HG02870 (cell line): ENCODE results near the gene KLHL25.

Experiments
- ATAC-seq: cut with Tn5 transposase; IDR thresholded peaks from one replicate; pipeline ENCODE4 v1.9.1; 2021; ENCODE audit warnings: mild to moderate bottlenecking, moderate library complexity; ENCODE audit not compliant: unreplicated experiment

The KLHL25 gene

GRCh38 chr15:85760531-85761371 lies 34.0 kb downstream of the KLHL25 start:
- no peak for ATAC-seq

GRCh38 chr15:85760049-85760448 lies 34.7 kb downstream of the KLHL25 start:
- ATAC-seq: no peak

GRCh38 chr15:85759376-85759775 lies 35.3 kb downstream of the KLHL25 start:
- ATAC-seq: no peak

- ATAC-seq: no peak
Measured at GRCh38 chr15:85758655-85758978, 36.1 kb downstream of the KLHL25 start.

- no peak for ATAC-seq
Measured at GRCh38 chr15:85757939-85758654, 36.6 kb downstream of the KLHL25 start.

- ATAC-seq: no peak
Measured at GRCh38 chr15:85757073-85757938, 37.4 kb downstream of the KLHL25 start.

- no peak for ATAC-seq
Measured at GRCh38 chr15:85756411-85757072, 38.2 kb downstream of the KLHL25 start.

GRCh38 chr15:85755942-85756341 lies 38.8 kb downstream of the KLHL25 start:
- no peak for ATAC-seq

- ATAC-seq: no peak
Measured at GRCh38 chr15:85755471-85755870, 39.3 kb downstream of the KLHL25 start.

GRCh38 chr15:85754989-85755388 lies 39.7 kb downstream of the KLHL25 start:
- no peak for ATAC-seq

GRCh38 chr15:85753791-85754452 lies 40.8 kb downstream of the KLHL25 start:
- no peak for ATAC-seq

- no peak for ATAC-seq
Measured at GRCh38 chr15:85753261-85753660, 41.5 kb downstream of the KLHL25 start.

GRCh38 chr15:85752491-85752961 lies 42.2 kb downstream of the KLHL25 start:
- no peak for ATAC-seq

GRCh38 chr15:85752124-85752475 lies 42.6 kb downstream of the KLHL25 start:
- no peak for ATAC-seq

- ATAC-seq: no peak
Measured at GRCh38 chr15:85751291-85752123, 43.2 kb downstream of the KLHL25 start.

GRCh38 chr15:85750319-85751290 lies 44.1 kb downstream of the KLHL25 start:
- no peak for ATAC-seq

GRCh38 chr15:85749261-85750151 lies 45.2 kb downstream of the KLHL25 start:
- no peak for ATAC-seq
